Gastrocnemius medialis (tissue), 4 donors: ENCODE measurements around the gene JAG1. TPM values are rescaled to one million over a fixed set of nuclear protein-coding genes. Genes with fewer than 3 reads are reported as not detected.

Experiments
- ATAC-seq, 2 donors: fragments of 150-250 bp; one replicate each; pipeline ENCODE4 v1.9.1; 2016
- DNase-seq, 2 donors: peaks; one replicate each; pipeline ENCODE4 v3.0.0-alpha.2; 2019
- H3K27ac ChIP-seq, 4 donors: fragments of 200-600 bp; sonication (generic); 1 replicate in 1 of 4; 2 replicates in 3 of 4; pipeline ENCODE4 v1.5.1; 2016 to 2018; ENCODE audit warnings: mild to moderate bottlenecking in 2 of 4, moderate library complexity in 1 of 4
- H3K27me3 ChIP-seq, 3 donors: fragments of 200-600 bp; sonication (generic) in 2 of 3; 1 replicate in 1 of 3; 2 replicates in 2 of 3; pipeline versions ENCODE4 v1.5.1 to v1.6.0; 2016 to 2019; ENCODE audit warnings: mild to moderate bottlenecking in 1 of 3, moderate library complexity in 1 of 3
- H3K36me3 ChIP-seq, 2 donors: fragments of 200-600 bp; sonication (generic) in 1 of 2; one replicate each; pipeline ENCODE4 v1.5.1; 2017 to 2018
- H3K4me1 ChIP-seq, 2 donors: fragments of 200-600 bp; sonication (generic) in 1 of 2; one replicate each; pipeline ENCODE4 v1.5.1; 2016 to 2017; ENCODE audit warnings: mild to moderate bottlenecking in 2 of 2
- H3K4me3 ChIP-seq, 4 donors: fragments of 200-600 bp; sonication (generic) in 3 of 4; 1 replicate in 1 of 4; 2 replicates in 3 of 4; pipeline ENCODE4 v1.5.1; 2016 to 2019; ENCODE audit warnings: mild to moderate bottlenecking in 2 of 4
- H3K9me3 ChIP-seq, 3 donors: fragments of 200-600 bp; sonication (generic) in 2 of 3; 1 replicate in 1 of 3; 2 replicates in 2 of 3; pipeline ENCODE4 v1.5.1; 2016 to 2019
- POLR2A ChIP-seq, 2 donors: fragments of 450-650 bp; IDR thresholded peaks; one replicate each; pipeline ENCODE4 v1.6.1; 2017; ENCODE audit warnings: antibody characterized with exemption in 2 of 2, mild to moderate bottlenecking in 2 of 2, moderate library complexity in 2 of 2
- in situ Hi-C, 4 donors: fragments of 200-750 bp; cut with MboI; loops; one replicate each; pipeline versions ENCODE4 v1.15.0 to v1.8.0; 2017; ENCODE audit warnings: low sequenced_read_pairs in 4 of 4
- intact Hi-C: fragments of 100-400 bp; cut with DNase I; formaldehyde crosslinking; loops from one replicate; pipeline ENCODE4 v1.15.1; 2023; ENCODE audit warnings: low total_unique reads
- total RNA-seq, 4 donors: library from RNA; depleted of rRNA; stranded (reverse); fragments of >200 nt; gene quantifications; one replicate each; pipeline versions ENCODE4 v1.1.0 to v1.2.3, GENCODE V29; 2016
- TF ChIP-seq, protein P1 (sequence below), 5 experiments: fragments of 450-650 bp in 3 of 5; fragments of 200-600 bp in 2 of 5; sonication (generic) in 2 of 5; IDR thresholded peaks in 4 of 5; conservative IDR thresholded peaks in 1 of 5; 1 replicate in 4 of 5; 2 replicates in 1 of 5; pipeline ENCODE4 v1.5.1; 2016 to 2019; ENCODE audit warnings: antibody characterized with exemption in 5 of 5, mild to moderate bottlenecking in 3 of 5, moderate library complexity in 3 of 5

JAG1 gene
- total RNA-seq, result 10 to 100 TPM; 10.3 to 19.6 (median 13.2) TPM

DNA sequence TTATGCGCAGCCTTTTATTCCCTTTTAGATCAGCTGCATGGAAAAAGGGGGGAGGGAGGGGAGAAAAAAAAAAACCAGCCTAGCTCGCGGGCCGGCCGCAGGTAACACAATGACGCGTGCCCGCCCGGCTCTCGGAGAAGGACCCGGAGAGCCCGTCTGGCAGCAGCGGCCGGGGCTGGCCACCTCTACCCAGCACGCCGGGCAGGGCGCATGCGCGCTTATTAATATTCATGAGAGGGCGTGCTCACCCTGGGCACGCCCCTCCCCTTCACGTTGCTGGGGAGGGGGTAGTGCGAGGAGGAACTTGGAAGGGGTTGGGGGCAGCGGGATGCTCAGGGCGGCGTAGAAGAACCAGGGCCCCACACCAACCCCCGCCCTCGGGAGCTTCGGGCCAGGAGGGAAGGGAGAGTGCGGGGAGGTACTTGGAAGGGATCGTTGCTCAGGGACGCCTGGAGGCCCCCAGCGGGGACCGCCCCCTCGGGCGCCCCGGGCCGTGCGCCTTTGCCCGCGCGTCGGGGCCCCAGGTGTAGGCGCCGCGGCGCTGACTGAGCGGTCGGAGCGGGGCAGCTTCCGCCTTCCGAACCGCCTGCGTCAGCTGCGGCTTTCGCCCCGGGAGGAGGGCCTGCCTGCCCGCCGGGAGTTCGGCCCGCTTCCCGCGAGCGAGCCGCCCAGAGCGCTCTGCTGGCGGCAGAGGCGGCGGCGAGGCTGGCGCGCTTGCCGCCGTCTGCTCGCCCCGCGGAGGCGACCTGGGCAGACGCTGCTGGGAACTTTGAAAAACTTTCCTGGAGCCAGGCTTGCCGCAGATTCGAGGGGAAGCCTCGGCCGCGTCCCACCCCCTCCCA is at the start of gene JAG1:
Gene JAG1, minus strand, starts transcription at position 158 of the 842 bp plus-strand sequence. CDS start 469 bp downstream, outside the sequence.
- ATAC-seq (peak; percentile 79 to 80), DNase-seq (peak; percentile 91 to 93)
- Histone ChIP-seq H3K4me1 (peaks cover 0 to 18% of the 10 kb centered on the region in 2 donors), H3K36me3 (no peaks in the 10 kb centered on the region), H3K27ac (peak within 1 kb of the TSS; percentile 86 to 95 (median 88)), H3K9me3 (no peaks in the 10 kb centered on the region), H3K4me3 (peak within 1 kb of the TSS; percentile 62 to 98 (median 82)), H3K27me3 (no peaks in the 10 kb centered on the region)
- TF ChIP-seq POLR2A (IDR thresholded peaks at IDR 0.05), result peak; percentile 80 to 89
- TF ChIP-seq, protein P1, sequence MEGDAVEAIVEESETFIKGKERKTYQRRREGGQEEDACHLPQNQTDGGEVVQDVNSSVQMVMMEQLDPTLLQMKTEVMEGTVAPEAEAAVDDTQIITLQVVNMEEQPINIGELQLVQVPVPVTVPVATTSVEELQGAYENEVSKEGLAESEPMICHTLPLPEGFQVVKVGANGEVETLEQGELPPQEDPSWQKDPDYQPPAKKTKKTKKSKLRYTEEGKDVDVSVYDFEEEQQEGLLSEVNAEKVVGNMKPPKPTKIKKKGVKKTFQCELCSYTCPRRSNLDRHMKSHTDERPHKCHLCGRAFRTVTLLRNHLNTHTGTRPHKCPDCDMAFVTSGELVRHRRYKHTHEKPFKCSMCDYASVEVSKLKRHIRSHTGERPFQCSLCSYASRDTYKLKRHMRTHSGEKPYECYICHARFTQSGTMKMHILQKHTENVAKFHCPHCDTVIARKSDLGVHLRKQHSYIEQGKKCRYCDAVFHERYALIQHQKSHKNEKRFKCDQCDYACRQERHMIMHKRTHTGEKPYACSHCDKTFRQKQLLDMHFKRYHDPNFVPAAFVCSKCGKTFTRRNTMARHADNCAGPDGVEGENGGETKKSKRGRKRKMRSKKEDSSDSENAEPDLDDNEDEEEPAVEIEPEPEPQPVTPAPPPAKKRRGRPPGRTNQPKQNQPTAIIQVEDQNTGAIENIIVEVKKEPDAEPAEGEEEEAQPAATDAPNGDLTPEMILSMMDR (IDR thresholded peaks at IDR 0.05 in 4 of 5, conservative IDR thresholded peaks at IDR 0.05 in 1 of 5), result no peak
- in situ Hi-C loops (loop anchor here in 2 of 4 donors (10.0 to 25.0 kb wide), 3 partner anchors 531 to 1238 kb away; partner anchors contain the start of gene BTBD3 (in 1 of the 2)), intact Hi-C loops (loop anchor here (1.0 to 10.0 kb wide), 4 partner anchors 240 to 871 kb away; partner anchors contain the start of gene MKKS)

DNA sequence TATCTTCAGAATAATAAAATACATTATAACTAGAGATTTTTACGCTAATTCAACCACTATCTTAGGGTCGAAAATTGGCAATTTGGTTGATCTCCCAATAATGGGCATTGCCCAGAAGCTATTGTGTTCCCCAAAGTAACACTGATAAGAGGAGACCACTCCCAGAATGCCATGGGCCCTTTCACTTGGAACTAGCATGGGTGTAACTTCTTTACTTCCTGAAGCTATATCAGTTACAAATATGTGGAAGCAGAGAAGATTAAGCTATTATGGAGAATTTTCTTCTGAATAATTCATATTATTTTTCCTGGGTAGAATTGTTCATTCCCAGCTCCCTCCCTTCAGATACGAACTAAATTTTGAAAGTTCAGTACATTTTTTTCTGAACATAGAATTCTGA is 48.2 kb upstream of the JAG1 start:
- H3K27ac ChIP-seq, result no peak overlapping the region
- no peaks in the 10 kb centered on the region for H3K36me3 ChIP-seq
- no peaks in the 10 kb centered on the region for H3K27me3 ChIP-seq
- peaks cover 0 to under 1% of the 10 kb centered on the region in 2 donors for H3K4me1 ChIP-seq
- TF ChIP-seq, protein P1 (IDR thresholded peaks at IDR 0.05 in 4 of 5, conservative IDR thresholded peaks at IDR 0.05 in 1 of 5), result no peak
- no peak for TF ChIP-seq POLR2A (IDR thresholded peaks at IDR 0.05)
- no peaks in the 10 kb centered on the region for H3K9me3 ChIP-seq
- no peak for ATAC-seq
- no peak overlapping the region for H3K4me3 ChIP-seq
- intact Hi-C loops (no loop called here), in situ Hi-C loops (no loop called here)
- no peak for DNase-seq

DNA sequence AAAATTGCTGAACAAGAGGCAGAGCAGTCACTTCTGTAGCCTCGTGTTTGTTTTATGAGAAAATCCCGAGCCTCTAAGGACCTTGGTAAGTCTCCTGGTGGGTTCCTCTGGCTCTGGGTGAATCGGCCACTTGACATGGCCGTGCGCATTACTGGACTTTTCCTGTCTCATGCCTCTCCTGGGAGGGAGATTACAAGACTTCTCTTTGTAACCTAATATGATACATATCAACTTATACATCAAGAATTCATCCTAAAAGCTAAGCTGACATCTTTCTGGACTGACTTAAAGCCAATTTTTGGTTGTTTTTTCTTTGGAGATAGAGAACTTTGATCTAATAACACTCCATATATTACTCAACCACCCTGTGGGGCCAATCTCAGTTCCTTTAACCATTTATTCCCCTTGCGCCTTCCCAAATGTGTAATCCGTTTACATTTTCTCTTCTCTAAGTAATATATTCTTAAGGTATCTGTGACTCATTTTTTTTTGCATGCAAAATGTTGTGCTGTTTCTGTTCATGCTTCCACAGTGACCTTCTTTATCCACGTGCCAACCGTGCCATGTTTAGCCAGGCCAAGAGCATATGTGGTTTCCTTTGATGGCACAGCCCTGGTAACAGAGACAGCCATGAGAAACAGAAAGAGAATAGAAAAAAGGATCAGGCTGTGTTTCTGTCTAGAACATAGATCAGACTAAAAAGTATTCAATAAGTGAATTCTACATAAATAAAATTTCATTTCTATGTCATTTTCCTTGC is 47.5 kb upstream of the JAG1 start:
- DNase-seq (no peak), ATAC-seq (no peak)
- Histone ChIP-seq H3K27me3 (no peaks in the 10 kb centered on the region), H3K36me3 (no peaks in the 10 kb centered on the region), H3K4me3 (no peak overlapping the region), H3K4me1 (peaks cover 0 to 7% of the 10 kb centered on the region in 2 donors), H3K27ac (no peak overlapping the region), H3K9me3 (no peaks in the 10 kb centered on the region)
- intact Hi-C loops (no loop called here), in situ Hi-C loops (no loop called here)
- no peak for TF ChIP-seq POLR2A (IDR thresholded peaks at IDR 0.05)
- TF ChIP-seq, protein P1 (IDR thresholded peaks at IDR 0.05 in 4 of 5, conservative IDR thresholded peaks at IDR 0.05 in 1 of 5), result no peak

DNA sequence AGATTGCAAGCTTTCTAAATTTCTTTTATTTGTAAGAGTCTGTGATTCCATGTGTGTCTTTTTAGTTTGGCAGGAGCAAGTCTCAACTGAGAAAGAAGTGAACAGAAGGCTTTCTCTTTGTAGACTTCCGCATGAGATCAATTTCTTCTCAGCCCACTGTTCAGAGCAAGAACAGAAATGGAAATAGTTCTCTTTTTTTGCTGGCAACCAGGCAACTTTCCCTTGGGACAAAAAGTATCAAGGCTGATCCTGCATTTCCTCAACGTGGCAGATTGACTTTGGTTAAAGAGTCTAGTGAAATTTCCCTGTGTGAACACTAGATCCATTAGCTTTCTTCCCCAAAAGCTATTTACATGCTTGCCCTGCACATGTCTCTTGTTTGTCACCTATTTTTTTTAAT is 46.8 kb upstream of the JAG1 start:
- no peaks in the 10 kb centered on the region for H3K27me3 ChIP-seq
- peaks cover 0 to 11% of the 10 kb centered on the region in 2 donors for H3K4me1 ChIP-seq
- H3K36me3 ChIP-seq, result no peaks in the 10 kb centered on the region
- ATAC-seq (no peak), DNase-seq (no peak)
- no peak overlapping the region for H3K27ac ChIP-seq
- H3K4me3 ChIP-seq, result no peak overlapping the region
- H3K9me3 ChIP-seq, result no peaks in the 10 kb centered on the region
- no peak for TF ChIP-seq POLR2A (IDR thresholded peaks at IDR 0.05)
- TF ChIP-seq, protein P1 (IDR thresholded peaks at IDR 0.05 in 4 of 5, conservative IDR thresholded peaks at IDR 0.05 in 1 of 5), result no peak
- intact Hi-C loops (no loop called here), in situ Hi-C loops (no loop called here)
